ENCODE measurements around the gene POLQ.
A peak's percentile ranks its signal among the peaks of the same experiment; 100 is the strongest.
"Not testable (repeated sequence)": the region's sequence is repeated elsewhere in the genome, so short reads cannot be mapped to it uniquely, and the experiment has no call there.

The POLQ gene

GRCh38 chr3:121545574-121546455 lies at the start of gene POLQ:
Gene POLQ, minus strand, starts transcription at chr3:121545988. Its CDS starts 111 bp downstream, at chr3:121545877.
- peak; percentile 90 for DNase-seq

GRCh38 chr3:121594850-121595249 lies 49.1 kb upstream of the POLQ start:
- no peak for DNase-seq

- DNase-seq = not testable (repeated sequence)
Observed at GRCh38 chr3:121593806-121594205, 48.0 kb upstream of the POLQ start.

GRCh38 chr3:121592856-121593702 lies 47.3 kb upstream of the POLQ start, which contains the start of gene FBXO40:
Gene FBXO40, plus strand, starts transcription at chr3:121593379. Its CDS starts 27,197 bp downstream, at chr3:121620576.
- no peak for DNase-seq

- no peak for DNase-seq
Observed at GRCh38 chr3:121584418-121584817, 38.6 kb upstream of the POLQ start.

DNA sequence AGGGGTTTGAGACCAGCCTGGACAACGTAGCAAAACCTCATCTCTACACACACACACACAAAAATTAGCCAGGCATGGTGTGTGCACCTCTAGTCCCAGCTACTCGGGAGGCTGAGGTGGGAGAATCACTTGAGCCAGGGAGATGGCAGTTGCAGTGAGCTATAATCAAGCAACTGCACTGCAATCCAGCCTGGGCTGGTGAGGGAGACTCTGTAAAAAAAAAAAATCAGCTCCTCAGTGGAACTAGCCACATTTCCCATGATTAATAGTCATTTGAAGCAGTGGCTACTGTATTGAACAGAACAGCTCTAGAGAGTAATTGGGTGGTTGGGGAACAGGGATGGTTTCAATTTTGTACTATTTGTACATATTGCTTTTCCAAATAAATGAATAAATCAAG lies 35.9 kb upstream of the POLQ start:
- DNase-seq = no peak

- DNase-seq = no peak
Observed at GRCh38 chr3:121574449-121574848, 28.7 kb upstream of the POLQ start.

- DNase-seq = no peak
Observed at GRCh38 chr3:121567649-121568048, 21.9 kb upstream of the POLQ start, which contains the start of gene ARGFX. Gene ARGFX, plus strand, starts transcription at chr3:121567949. Its CDS starts 2,765 bp downstream, at chr3:121570714.

- DNase-seq = no peak
Observed at GRCh38 chr3:121566773-121567172, 21.0 kb upstream of the POLQ start.

- no peak for DNase-seq
Observed at GRCh38 chr3:121562148-121562547, 16.4 kb upstream of the POLQ start.

- no peak for DNase-seq
Observed at GRCh38 chr3:121557426-121557934, 11.7 kb upstream of the POLQ start.

DNA sequence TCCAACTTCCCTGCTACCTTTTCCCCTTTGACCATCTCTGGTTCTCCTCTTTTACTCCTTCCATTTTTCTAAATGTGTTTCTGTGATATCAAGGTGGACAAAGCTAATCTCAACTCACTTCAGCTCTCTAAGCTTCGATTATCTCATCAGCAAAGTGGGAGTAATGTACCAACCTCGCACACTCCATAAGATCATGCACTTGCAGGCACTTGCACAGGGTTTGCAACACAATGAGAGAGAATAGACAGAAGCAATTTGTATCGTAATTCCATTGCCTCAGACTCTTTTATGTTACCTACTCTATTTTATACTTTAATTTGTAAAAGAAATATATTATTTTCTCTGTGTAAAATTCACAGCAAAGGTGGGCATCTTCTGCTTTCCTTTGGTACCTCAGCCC lies 7.0 kb upstream of the POLQ start:
- DNase-seq = no peak

- no peak for DNase-seq
Observed at GRCh38 chr3:121552379-121552778, 6.6 kb upstream of the POLQ start.

DNA sequence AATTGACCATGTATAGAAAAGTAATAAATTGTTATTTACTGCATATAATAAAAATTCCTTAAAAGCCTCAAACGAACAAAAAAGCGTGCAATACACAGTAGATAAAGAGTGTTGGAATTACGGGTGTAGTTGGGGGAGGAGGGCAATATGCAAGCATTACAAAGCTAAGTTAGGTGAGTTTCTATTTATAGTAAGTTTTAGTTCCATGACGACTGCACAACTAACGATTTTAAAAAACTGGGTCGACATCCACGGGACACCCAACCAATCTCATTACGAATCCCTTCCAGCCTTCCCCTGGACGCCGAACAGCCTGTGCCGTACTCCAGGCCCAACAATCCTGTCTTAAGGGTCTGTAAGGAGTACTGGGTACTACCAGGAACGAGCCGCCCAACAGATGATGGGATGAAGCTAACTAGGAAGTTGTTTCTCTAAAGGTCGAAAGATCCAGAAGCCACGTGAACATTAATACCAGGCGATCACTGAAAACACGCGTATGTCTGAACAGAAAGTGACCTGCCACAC lies 677 bp downstream of the POLQ start:
- no peak for DNase-seq

DNA sequence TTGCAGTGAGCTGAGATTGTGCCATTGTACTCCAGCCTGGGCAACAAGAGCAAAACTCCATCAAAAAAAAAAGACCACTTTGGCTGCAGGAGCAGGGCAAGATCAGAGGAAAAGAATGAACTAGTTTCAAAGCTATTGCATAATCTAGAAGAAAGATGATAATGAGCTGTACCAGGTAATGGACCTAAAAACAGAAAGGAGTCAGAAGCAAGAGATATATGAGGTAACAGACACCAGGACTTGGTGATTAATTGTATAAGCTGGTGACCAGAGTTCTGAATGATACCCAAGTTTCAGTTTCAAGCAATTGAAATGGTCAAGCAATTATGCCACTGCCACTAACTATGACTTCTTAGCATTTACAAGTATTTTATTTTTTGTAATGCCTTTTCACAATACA lies 2.9 kb downstream of the POLQ start:
- DNase-seq = no peak

DNA sequence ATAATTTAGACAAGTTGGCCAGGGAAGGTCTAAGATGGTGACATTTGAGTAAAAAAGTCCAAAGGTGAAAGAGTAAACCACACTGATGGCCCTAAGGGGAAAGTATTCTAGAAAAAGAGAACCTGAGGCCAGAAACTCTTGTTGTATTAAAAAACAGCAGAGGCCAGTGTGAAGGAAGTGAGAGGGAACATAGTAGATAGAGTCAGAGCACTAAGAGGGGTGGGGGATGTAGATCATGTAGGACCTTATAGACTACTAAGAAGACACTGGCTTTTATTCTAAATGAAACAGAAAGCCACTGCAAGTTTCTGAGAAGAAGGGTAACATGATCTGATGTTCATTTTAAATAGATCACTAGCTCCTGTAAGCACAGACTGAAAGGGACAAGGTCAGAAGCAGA lies 14.5 kb downstream of the POLQ start:
- no peak for DNase-seq

DNA sequence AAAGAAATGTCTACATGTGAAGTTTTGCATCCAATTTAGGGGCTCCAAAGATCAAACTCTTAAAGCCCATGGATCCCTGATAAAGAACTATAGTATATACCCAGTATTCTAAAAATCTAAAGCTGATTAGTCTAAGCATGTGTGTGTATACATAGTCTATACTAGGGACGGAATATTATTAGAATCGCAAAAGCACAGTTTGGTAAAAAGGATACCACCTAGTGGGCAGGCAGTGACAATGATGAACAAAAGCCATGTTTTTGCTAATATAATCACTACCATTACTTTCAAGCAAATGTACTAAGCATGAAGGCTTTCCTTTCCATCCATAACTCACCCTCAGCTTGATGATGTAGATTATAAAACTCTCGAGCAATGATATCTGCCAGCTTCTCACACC lies 16.5 kb downstream of the POLQ start:
- peak in 1 of 2 donors; percentile 3 for DNase-seq

GRCh38 chr3:121520510-121520909 lies 25.3 kb downstream of the POLQ start:
- no peak for DNase-seq

DNA sequence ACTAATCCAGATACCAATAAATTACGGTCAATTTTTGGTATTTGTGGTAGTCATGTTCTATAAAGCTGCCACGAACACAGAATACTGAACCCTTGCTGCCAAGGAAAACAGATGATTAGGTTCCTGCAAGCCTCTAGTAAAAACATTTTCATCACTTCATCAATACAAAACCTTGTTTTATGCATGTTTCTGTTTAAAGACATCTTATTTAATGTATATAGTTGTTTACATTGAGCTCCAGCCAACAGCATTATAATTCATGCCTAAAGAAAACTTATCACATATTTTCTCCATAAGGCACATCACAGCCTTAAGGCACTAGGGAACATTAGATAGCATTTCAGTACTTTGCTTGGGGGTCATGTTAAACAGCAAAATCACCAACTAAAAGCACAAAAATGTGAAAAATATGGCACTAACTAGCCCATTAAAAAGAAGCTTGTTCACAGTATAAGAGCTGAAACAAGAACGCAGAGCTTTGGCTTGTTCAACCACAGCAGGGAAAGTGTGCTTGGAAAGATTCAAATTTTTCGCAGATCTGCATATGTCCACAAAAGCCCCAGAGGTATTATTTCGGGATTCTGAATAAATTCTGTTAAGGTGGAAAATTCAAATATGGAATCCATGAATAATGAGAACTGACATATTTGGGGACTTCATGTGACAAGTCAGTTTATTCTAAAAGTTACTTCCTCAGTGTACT lies 27.7 kb downstream of the POLQ start:
- no peak for DNase-seq

DNA sequence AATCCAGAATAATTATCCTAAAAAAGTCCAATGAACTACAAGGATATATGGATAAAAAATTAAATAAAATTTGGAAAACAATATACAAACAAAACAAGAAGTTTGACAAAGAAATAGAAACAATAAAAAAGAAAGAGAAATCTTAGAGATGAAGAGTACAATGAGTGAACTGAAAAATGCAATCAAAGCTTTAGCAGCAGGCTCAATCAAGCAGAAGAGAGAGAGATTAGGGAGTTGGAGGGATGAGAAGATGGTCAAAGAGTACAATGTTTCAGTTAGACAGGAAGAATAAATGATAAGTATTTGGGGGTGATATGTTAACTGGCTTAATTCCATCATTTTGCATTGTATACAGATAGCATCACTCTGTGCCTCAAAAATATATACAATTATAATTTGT lies 29.9 kb downstream of the POLQ start:
- no peak for DNase-seq

GRCh38 chr3:121515313-121515712 lies 30.5 kb downstream of the POLQ start:
- no peak for DNase-seq

DNA sequence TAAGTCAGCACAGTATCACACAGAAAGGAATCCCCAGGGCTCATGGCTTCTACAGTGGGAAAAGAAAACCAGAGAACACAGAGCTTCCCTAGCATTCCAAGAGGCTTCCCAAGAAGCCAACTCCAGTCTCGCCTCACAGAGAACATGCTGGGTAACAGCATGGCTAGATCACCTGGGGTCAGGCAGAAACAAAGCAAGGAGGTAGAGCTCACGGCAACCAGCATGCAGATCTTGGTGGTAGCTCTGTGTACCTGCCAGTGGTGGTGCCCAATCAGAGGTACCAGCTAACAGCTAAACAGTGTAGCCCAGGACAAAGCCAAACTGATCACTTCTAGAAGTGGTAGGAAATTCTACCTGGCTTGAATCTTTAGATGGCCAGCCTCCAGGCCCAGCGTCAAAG lies 31.3 kb downstream of the POLQ start:
- no peak for DNase-seq

DNA sequence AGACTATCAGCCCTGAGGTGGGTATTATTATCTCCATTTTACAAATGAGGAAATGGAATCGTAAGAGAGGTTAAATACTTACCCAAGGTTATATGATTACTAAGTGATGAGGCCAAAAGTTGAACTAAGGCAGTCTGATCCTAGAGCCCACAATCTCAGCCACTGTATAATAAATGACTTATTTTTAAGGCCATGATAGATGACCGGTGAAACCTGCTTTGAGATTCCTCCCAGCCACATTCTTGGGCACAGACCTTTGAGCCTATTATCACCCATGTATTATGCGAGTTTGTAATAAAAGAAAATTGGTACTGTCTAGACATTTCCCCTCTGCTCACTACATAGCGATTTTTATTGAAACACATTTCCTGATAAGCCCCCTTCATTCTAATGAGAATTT lies 37.4 kb downstream of the POLQ start:
- DNase-seq = no peak
